ENCODE data around the gene GRHL1.
A peak's percentile ranks its signal among the peaks of the same experiment; 100 is the strongest.

The GRHL1 gene

GRCh38 chr2:9949239-9949991, 2.1 kb upstream of the GRHL1 start:
- DNase-seq (ENCODE audit: low read depth): no peak

- no peak for DNase-seq (ENCODE audit: low read depth)
These were observed 1.4 kb upstream of the GRHL1 start for GRCh38 chr2:9949992-9950520.

DNA sequence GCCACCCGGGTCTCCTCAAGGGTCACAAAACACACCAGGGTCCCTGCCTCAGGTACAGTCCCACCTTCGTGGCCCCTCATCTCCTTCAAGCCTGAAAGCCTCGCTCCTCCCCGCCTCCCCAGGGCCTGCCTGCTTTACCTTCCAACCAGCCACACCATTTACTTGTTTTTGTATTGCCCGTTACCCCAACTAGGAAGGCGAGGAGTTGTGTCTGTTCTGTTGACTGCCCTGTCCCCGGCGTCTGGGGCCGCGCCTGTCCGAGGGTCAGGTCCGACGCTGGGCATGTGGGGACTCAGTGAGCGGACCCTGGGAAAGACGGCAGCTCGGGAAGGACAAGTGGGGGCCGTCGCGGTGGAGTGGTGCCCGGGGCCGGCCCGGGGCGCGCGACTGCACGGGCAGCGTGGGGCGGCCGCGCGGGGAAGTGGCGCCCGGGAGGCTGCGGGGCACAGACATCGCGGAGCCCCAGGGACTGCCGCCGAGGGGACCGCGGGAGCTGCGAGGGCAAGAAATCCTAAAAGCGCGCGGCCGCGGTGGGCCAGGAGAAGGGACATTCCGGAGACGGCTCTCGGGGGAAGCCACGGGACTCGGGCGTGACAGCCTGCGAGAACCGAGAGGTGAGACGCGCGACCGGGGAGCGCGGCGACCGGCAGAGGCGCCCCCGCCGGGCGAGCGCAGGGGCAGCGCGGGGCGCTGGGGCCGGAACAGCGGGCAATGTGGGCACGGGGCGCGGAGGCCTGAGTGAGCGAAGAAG, 797 bp upstream of the GRHL1 start:
- peak; percentile 41 for DNase-seq (ENCODE audit: low read depth)

GRCh38 chr2:9951272-9951521, 296 bp upstream of the GRHL1 start:
- DNase-seq (ENCODE audit: low read depth): no peak

DNA sequence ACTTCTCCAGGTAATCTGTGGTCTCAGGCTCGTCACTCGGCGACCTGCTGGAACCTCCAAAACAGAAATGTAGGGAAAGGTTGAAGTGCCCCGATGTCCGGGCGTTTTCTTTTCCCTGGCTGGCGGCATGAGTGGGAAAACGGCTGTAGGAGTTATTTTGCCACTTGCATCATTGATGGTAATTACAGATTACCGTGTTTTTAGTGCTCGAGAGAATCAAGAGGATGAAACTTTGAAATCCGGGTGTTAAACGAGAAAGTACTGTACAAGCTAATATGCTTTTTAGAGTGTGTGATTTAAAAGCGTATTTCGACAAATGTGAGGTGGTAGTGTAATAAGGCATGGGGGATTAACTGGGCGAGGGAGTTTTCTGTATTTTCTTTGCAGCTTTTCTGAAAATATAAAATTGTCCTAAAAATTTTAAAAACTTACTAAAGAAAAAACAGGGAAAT, 819 bp downstream of the GRHL1 start:
- DNase-seq (ENCODE audit: low read depth): no peak

DNA sequence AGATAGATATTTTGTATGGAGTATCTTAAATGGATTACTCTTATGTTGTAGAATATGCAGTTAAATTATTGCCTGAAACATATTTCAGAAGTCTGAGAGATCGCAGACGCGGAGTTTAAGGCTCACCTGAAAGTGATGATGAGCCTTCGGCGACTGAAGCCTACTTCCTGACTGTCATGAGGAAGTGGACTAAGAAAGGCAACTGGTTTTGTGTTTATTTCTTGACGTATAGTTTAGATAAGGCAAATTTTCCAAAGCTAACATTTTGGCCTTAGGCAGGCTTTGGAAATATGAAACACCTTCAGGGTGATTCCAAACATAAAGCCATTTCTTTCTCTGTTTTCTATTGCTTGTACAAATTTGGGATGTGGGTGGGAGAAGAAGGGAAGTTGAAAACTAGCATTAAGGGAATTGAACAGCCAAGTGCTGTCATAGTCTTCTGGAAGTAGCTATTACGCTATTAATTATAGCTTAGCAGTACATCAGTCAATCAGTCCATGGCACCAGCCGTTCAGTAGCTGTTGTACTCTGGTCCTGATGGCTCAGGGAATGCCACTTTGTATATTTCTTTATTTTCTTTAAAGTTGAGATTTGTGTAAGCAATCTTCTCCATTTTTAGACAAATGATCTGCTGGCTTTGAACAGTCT, 1.5 kb downstream of the GRHL1 start:
- no peak for DNase-seq (ENCODE audit: low read depth)

GRCh38 chr2:9954136-9954535, 2.6 kb downstream of the GRHL1 start:
- no peak for DNase-seq (ENCODE audit: low read depth)

GRCh38 chr2:9958057-9958456, 6.6 kb downstream of the GRHL1 start:
- DNase-seq (ENCODE audit: low read depth): no peak

GRCh38 chr2:9959262-9959661, 7.8 kb downstream of the GRHL1 start:
- DNase-seq (ENCODE audit: low read depth): no peak

GRCh38 chr2:9961013-9961412, 9.5 kb downstream of the GRHL1 start:
- DNase-seq (ENCODE audit: low read depth): no peak

- no peak for DNase-seq (ENCODE audit: low read depth)
These were observed 13.0 kb downstream of the GRHL1 start for GRCh38 chr2:9964334-9964980.

DNA sequence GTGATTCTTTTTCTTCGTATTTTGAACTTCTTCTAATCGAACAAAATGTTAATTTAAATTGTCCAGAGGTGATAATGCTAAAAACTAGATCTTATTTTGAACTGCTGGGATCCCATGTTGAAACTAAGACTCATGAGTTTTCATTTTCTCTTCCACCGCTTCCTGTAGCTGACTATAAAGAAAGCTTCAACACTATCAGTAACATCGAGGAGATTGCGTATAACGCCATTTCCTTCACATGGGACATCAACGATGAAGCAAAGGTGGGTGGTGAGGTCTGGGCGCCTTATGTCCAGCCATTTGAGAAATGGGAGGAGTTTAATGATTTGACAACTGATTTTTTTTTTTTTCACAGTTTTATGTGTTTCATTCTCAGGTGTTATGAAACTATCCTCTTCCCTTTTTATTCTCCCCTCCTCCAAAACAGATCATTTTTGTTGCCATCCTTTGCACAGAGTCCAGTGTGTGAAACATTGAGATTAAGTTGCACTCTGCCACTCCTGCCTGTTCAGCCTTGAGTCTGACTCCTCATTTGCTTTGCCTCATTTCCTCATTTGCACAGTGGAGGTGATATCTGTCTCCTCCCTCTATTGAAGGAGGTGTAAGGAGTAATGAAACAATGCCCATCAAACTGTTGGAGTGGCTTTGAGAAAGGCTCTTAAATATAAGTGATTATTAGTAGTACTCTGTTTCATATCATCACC, 13.8 kb downstream of the GRHL1 start:
- DNase-seq (ENCODE audit: low read depth): no peak

DNA sequence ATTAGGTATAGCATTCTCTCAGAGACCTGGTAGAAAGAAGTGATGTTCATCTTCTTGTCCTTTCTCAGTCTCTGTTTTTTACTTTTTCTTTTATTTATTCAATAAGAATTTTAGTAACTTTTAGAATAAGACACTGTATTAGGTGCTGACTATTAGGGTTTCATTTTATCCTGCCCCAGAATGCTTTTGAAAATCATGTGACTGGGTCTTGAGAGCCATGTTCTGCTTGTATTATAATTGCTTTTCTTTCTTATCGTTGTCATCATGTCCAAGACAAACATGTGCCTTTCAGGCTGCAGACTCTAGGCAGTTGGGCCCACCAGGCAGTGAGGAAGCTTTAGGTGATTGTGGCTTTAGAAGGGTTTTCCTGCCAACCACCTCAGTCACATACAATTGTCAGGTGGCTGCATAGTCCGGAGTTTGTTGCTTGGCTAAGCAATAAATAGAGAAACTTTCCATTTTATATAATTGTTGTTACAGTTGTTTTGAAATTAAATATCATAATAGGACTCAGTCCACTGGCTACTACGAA, 15.1 kb downstream of the GRHL1 start:
- DNase-seq (ENCODE audit: low read depth): no peak

GRCh38 chr2:9967053-9967775, 15.7 kb downstream of the GRHL1 start:
- no peak for DNase-seq (ENCODE audit: low read depth)

GRCh38 chr2:9968553-9969497, 17.3 kb downstream of the GRHL1 start:
- no peak for DNase-seq (ENCODE audit: low read depth)

- no peak for DNase-seq (ENCODE audit: low read depth)
These were observed 18.9 kb downstream of the GRHL1 start for GRCh38 chr2:9970200-9971044.

GRCh38 chr2:9971105-9971818, 19.8 kb downstream of the GRHL1 start:
- DNase-seq (ENCODE audit: low read depth): no peak

GRCh38 chr2:9971890-9972289, 20.4 kb downstream of the GRHL1 start:
- DNase-seq (ENCODE audit: low read depth): no peak

Data from ELR (cell line).